ENCODE measurements around the gene PARD3. TPM values are rescaled to one million over a fixed set of nuclear protein-coding genes. Genes with fewer than 3 reads are reported as not detected.

PARD3 gene
- total and polyA plus RNA-seq, 3 donors from 2014 or later, result 31.8 to 59.5 (median 49.5) TPM

DNA sequence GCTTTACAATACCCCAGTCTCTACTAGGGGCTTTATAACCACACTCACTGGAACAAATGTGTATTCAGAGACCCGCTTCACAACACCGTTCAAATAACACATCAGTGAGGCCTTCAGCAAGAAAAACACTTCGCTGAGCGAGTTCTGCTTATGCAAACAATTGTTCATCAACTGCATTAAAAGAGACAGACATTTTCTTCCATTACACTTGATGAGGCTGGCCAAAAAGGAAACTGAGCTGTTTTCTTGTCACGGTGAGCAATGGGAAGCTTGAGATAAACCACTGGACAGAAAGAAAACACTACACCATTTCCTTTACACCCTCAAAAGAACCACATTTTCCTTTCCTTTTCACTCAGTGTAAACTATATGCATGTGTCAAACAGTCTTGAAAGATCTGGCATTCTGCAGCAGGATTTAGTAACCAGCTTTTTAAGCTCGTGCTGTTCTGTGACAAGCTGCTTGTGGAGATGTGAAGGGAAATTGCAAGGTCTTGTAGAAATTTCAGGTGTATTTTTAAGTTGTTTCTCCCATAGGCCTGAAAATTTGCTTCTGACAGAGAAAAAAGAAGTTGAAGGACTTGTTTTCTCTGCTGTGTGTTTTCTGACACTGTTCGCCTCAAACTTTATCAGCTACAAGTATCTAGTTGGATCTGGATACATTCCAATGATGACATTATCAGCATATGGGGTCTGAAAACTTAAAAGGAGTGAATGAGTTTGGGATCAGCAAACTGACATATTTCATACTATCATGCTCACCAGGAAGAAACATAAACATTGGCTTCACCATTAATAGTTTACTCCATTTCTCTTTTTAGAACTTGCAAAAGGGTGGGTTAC lies 693.1 kb downstream of the PARD3 start:
- Histone ChIP-seq H3K27me3 (no peaks in the 10 kb centered on the region), H3K4me1 (peaks cover 3% of the 10 kb centered on the region), H3K27ac (no peak overlapping the region), H3K4me3 (no peak overlapping the region), H3K9me3 (no peaks in the 10 kb centered on the region), H3K36me3 (ENCODE audit: low read depth, missing control alignments) (no peaks in the 10 kb centered on the region)
- DNase-seq, result no peak
- TF ChIP-seq POLR2A (IDR thresholded peaks at IDR 0.05) (no peak), CTCF (IDR thresholded peaks at IDR 0.05) (no peak)
- intact Hi-C loops (cut with DNase I; ENCODE audit: low total_unique reads), result no loop called here
- WGBS, 2 donors, result 67 to 83% methylated on average over 7 of the region's 7 CpGs

DNA sequence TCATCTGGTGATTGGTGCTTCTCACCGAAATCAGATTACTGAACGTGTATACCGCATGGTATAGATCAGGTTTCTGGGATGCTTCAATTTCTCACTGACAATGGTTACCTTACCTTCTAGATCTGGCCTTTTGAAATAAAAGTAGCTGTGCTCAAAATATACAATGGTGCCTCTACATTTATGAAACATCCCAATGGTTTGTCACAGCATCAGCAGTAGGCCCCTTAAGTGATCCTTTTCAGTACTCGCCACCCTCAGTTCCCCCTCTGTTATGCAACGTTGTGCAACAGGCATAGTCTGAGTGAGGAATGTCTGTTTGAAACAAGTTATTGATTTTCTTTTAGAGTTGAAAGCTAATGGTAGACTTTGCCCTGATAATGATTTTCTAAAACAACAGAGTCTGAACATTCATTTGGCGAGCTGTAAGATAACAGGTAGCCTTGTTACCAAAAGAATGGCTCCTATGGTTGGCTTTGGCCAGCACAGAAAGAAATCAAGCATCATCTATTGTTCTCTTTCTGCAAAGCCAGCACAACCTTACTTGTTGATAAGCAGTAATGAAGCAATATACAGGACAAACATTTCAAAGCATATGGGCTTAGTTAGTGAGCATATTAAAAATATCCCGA lies 693.9 kb downstream of the PARD3 start:
- WGBS, 2 donors, result 87 to 91% methylated on average over 7 of the region's 7 CpGs
- intact Hi-C loops (cut with DNase I; ENCODE audit: low total_unique reads), result no loop called here
- TF ChIP-seq CTCF (IDR thresholded peaks at IDR 0.05) (no peak), POLR2A (IDR thresholded peaks at IDR 0.05) (no peak)
- DNase-seq, result no peak
- Histone ChIP-seq H3K36me3 (ENCODE audit: low read depth, missing control alignments) (no peaks in the 10 kb centered on the region), H3K27me3 (no peaks in the 10 kb centered on the region), H3K27ac (no peak overlapping the region), H3K4me3 (no peak overlapping the region), H3K4me1 (peaks cover 3% of the 10 kb centered on the region), H3K9me3 (no peaks in the 10 kb centered on the region)

GRCh38 chr10:34119456-34119855 lies 695.6 kb downstream of the PARD3 start:
- Histone ChIP-seq H3K4me1 (peaks cover 3% of the 10 kb centered on the region), H3K9me3 (no peaks in the 10 kb centered on the region), H3K27me3 (no peaks in the 10 kb centered on the region), H3K4me3 (no peak overlapping the region), H3K36me3 (ENCODE audit: low read depth, missing control alignments) (no peaks in the 10 kb centered on the region), H3K27ac (no peak overlapping the region)
- TF ChIP-seq CTCF (IDR thresholded peaks at IDR 0.05) (no peak), POLR2A (IDR thresholded peaks at IDR 0.05) (no peak)
- intact Hi-C loops (cut with DNase I; ENCODE audit: low total_unique reads), result no loop called here
- peak; percentile 43 for DNase-seq
- WGBS, 2 donors, result 67 to 76% methylated on average over 23 to 25 of the region's 25 CpGs

- H3K27ac ChIP-seq, result no peak overlapping the region
- no peak for TF ChIP-seq POLR2A (IDR thresholded peaks at IDR 0.05)
- TF ChIP-seq CTCF (IDR thresholded peaks at IDR 0.05), result no peak
- H3K27me3 ChIP-seq, result no peaks in the 10 kb centered on the region
- H3K36me3 ChIP-seq (ENCODE audit: low read depth, missing control alignments), result no peaks in the 10 kb centered on the region
- intact Hi-C loops (cut with DNase I; ENCODE audit: low total_unique reads), result no loop called here
- H3K4me3 ChIP-seq, result no peak overlapping the region
- DNase-seq, result no peak
- peaks cover 3% of the 10 kb centered on the region for H3K4me1 ChIP-seq
- no peaks in the 10 kb centered on the region for H3K9me3 ChIP-seq
- WGBS, 2 donors, result 46 to 54% methylated on average over 16 of the region's 16 CpGs
Observed at GRCh38 chr10:34116681-34117271, 698.3 kb downstream of the PARD3 start.
